Measurements from ENCODE around the gene CEP152. TPM values are rescaled to one million over a fixed set of nuclear protein-coding genes. Genes with fewer than 3 reads are reported as not detected.

Gene CEP152
- total RNA-seq, 1 experiment from 2014 or later = 24.6 TPM

DNA sequence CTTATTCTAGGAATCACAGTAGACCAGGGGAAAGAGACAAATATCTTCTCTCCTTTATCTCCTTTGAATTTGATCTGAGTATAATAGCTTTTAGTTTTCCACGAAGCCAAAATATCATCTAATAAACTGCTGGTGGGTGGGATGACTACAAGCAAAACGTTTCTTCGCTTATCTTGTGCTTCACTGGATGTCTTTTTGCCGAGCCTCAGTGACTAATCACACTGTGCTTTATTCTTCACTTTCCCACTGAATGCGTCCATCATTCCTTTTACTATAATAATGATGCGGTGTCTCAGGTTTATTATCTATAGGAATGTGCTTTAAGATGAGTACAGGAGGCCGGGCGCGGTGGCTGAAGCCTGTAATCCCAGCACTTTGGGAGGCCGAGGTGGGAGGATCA is 32.5 kb downstream of the CEP152 start:
- H3K9me2 ChIP-seq (ENCODE audit: insufficient read depth) = no peaks in the 10 kb centered on the region
- no peaks in the 10 kb centered on the region for H3K4me1 ChIP-seq (replicated peaks; ENCODE audit: insufficient read depth)
- no peak overlapping the region for H3K4me2 ChIP-seq
- ChIA-PET POLR2A (ENCODE audit: unreplicated experiment) (no interaction called here), CTCF (no interaction called here)
- H3F3A ChIP-seq (ENCODE audit: insufficient read depth, low read depth) = no peaks in the 10 kb centered on the region
- H3K4me3 ChIP-seq = no peak overlapping the region
- no peaks in the 10 kb centered on the region for H3K36me3 ChIP-seq (ENCODE audit: low read depth)
- intact Hi-C loops (cut with micrococcal nuclease; ENCODE audit: unreplicated experiment) = no loop called here
- H3K9me3 ChIP-seq (ENCODE audit: insufficient read depth, low read depth) = no peaks in the 10 kb centered on the region
- H4K20me1 ChIP-seq (ENCODE audit: insufficient read depth) = no peaks in the 10 kb centered on the region
- H3K79me2 ChIP-seq (ENCODE audit: low read depth) = no peaks in the 10 kb centered on the region
- H3K27ac ChIP-seq = no peak overlapping the region
- H2AFZ ChIP-seq = no peak overlapping the region
- DNase-seq = no peak
- TF ChIP-seq EZH2 (IDR thresholded peaks at IDR 0.05; ENCODE audit: low read depth) = no peak
- TF ChIP-seq, protein P1, sequence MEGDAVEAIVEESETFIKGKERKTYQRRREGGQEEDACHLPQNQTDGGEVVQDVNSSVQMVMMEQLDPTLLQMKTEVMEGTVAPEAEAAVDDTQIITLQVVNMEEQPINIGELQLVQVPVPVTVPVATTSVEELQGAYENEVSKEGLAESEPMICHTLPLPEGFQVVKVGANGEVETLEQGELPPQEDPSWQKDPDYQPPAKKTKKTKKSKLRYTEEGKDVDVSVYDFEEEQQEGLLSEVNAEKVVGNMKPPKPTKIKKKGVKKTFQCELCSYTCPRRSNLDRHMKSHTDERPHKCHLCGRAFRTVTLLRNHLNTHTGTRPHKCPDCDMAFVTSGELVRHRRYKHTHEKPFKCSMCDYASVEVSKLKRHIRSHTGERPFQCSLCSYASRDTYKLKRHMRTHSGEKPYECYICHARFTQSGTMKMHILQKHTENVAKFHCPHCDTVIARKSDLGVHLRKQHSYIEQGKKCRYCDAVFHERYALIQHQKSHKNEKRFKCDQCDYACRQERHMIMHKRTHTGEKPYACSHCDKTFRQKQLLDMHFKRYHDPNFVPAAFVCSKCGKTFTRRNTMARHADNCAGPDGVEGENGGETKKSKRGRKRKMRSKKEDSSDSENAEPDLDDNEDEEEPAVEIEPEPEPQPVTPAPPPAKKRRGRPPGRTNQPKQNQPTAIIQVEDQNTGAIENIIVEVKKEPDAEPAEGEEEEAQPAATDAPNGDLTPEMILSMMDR (conservative IDR thresholded peaks at IDR 0.05) = no peak
- H3K27me3 ChIP-seq (ENCODE audit: insufficient read depth, low read depth) = no peaks in the 10 kb centered on the region
- no TSS peak for BruUV-seq (replicated peaks)

GRCh38 chr15:48777645-48778330 is 33.1 kb downstream of the CEP152 start:
- ChIA-PET CTCF (no interaction called here), POLR2A (ENCODE audit: unreplicated experiment) (no interaction called here)
- H3K4me1 ChIP-seq (replicated peaks; ENCODE audit: insufficient read depth) = no peaks in the 10 kb centered on the region
- H3K27me3 ChIP-seq (ENCODE audit: insufficient read depth, low read depth) = no peaks in the 10 kb centered on the region
- H3K27ac ChIP-seq = no peak overlapping the region
- DNase-seq = no peak
- no peaks in the 10 kb centered on the region for H3K36me3 ChIP-seq (ENCODE audit: low read depth)
- no peaks in the 10 kb centered on the region for H3F3A ChIP-seq (ENCODE audit: insufficient read depth, low read depth)
- intact Hi-C loops (cut with micrococcal nuclease; ENCODE audit: unreplicated experiment) = no loop called here
- H3K9me3 ChIP-seq (ENCODE audit: insufficient read depth, low read depth) = no peaks in the 10 kb centered on the region
- no peak overlapping the region for H3K4me3 ChIP-seq
- no peak overlapping the region for H3K4me2 ChIP-seq
- H2AFZ ChIP-seq = no peak overlapping the region
- BruUV-seq (replicated peaks) = no TSS peak
- no peaks in the 10 kb centered on the region for H3K9me2 ChIP-seq (ENCODE audit: insufficient read depth)
- no peaks in the 10 kb centered on the region for H3K79me2 ChIP-seq (ENCODE audit: low read depth)
- no peak for TF ChIP-seq EZH2 (IDR thresholded peaks at IDR 0.05; ENCODE audit: low read depth)
- TF ChIP-seq, protein P1 (conservative IDR thresholded peaks at IDR 0.05) = no peak
- H4K20me1 ChIP-seq (ENCODE audit: insufficient read depth) = no peaks in the 10 kb centered on the region

GRCh38 chr15:48775546-48775945 is 35.3 kb downstream of the CEP152 start:
- H3K27me3 ChIP-seq (ENCODE audit: insufficient read depth, low read depth) = no peaks in the 10 kb centered on the region
- no peak overlapping the region for H3K27ac ChIP-seq
- peaks cover 4% of the 10 kb centered on the region; the same call in 1 of the 2 replicates for H3K36me3 ChIP-seq (ENCODE audit: low read depth)
- CTCF ChIA-PET = no interaction called here
- H3K4me3 ChIP-seq = no peak overlapping the region
- no peaks in the 10 kb centered on the region for H3F3A ChIP-seq (ENCODE audit: insufficient read depth, low read depth)
- H3K9me3 ChIP-seq (ENCODE audit: insufficient read depth, low read depth) = no peaks in the 10 kb centered on the region
- no peak for DNase-seq
- POLR2A ChIA-PET (ENCODE audit: unreplicated experiment) = no interaction called here
- H3K4me1 ChIP-seq (replicated peaks; ENCODE audit: insufficient read depth) = no peaks in the 10 kb centered on the region
- no peaks in the 10 kb centered on the region for H3K9me2 ChIP-seq (ENCODE audit: insufficient read depth)
- TF ChIP-seq, protein P1 (conservative IDR thresholded peaks at IDR 0.05) = no peak
- no peak for TF ChIP-seq EZH2 (IDR thresholded peaks at IDR 0.05; ENCODE audit: low read depth)
- H4K20me1 ChIP-seq (ENCODE audit: insufficient read depth) = no peaks in the 10 kb centered on the region
- H2AFZ ChIP-seq = no peak overlapping the region
- H3K79me2 ChIP-seq (ENCODE audit: low read depth) = no peaks in the 10 kb centered on the region
- H3K4me2 ChIP-seq = no peak overlapping the region
- intact Hi-C loops (cut with micrococcal nuclease; ENCODE audit: unreplicated experiment) = no loop called here
- BruUV-seq (replicated peaks) = no TSS peak

Data from PC-9 (cell line).